ENCODE results near the gene EDDM13. TPM values are rescaled to one million over a fixed set of nuclear protein-coding genes. Genes with fewer than 3 reads are reported as not detected.

The EDDM13 gene
- total and polyA plus RNA-seq, 2 donors (not counting 3 experiments of a cell fraction or from before 2014, with no cell fraction given): 0.51 TPM; not detected in 1

- DNase-seq (ENCODE audit: low read depth, low spot score) (no peak), FAIRE-seq (no peak)
- dilution Hi-C loops (cut with MboI; ENCODE audit: extremely low pct_ligation_motif_present, low sequenced_read_pairs): no loop called here
- H3K9me1 ChIP-seq (replicated peaks; ENCODE audit: control insufficient read depth, extremely low read depth, insufficient read depth, low read length): no peaks in the 10 kb centered on the region
- H2AFZ ChIP-seq (ENCODE audit: low read depth, low read length): no peak overlapping the region
- no peaks in the 10 kb centered on the region for H3K79me2 ChIP-seq (ENCODE audit: control insufficient read depth, insufficient read depth, low read length)
- no TSS peak for BruUV-seq (replicated peaks)
- H4K20me1 ChIP-seq (replicated peaks; ENCODE audit: control insufficient read depth, extremely low read depth, insufficient read depth, low read length): no peaks in the 10 kb centered on the region
- H3K27ac ChIP-seq (ENCODE audit: insufficient read depth, low read depth, low read length): no peak overlapping the region
- no peak overlapping the region for H3K4me3 ChIP-seq (replicated peaks in 1 of 3; ENCODE audit: insufficient read depth in 1 of 3, low read depth in 1 of 3, low read length in 3 of 3)
- H3K27me3 ChIP-seq (ENCODE audit: control insufficient read depth in 2 of 2, insufficient read depth in 2 of 2, low read length in 2 of 2): no peaks in the 10 kb centered on the region
- ChIA-PET CTCF (interaction anchor here (1.4 kb wide), 1 partner anchor 55 kb away, joined by 9 read pairs; no protein-coding TSS in a partner anchor), POLR2A (no interaction called here)
- H3K4me2 ChIP-seq (ENCODE audit: insufficient read depth, low read length): no peak overlapping the region
- intact Hi-C loops (cut with micrococcal nuclease): loop anchor here (1.0 kb wide), 1 partner anchor 55 kb away; no protein-coding TSS in a partner anchor
- H3K36me3 ChIP-seq (ENCODE audit: control insufficient read depth in 2 of 2, extremely low read depth in 1 of 2, insufficient read depth in 2 of 2, low read length in 2 of 2): peaks cover 0 to 3% of the 10 kb centered on the region in 2 experiments
- no peaks in the 10 kb centered on the region for H3K9me3 ChIP-seq (replicated peaks; ENCODE audit: control insufficient read depth, insufficient read depth, low read length)
- peaks cover 3% of the 10 kb centered on the region for H3K4me1 ChIP-seq (ENCODE audit: control insufficient read depth, extremely low read depth, insufficient read depth, low read length)
- H3K9ac ChIP-seq (replicated peaks; ENCODE audit: extremely low read depth, insufficient read depth, low read length): no peak overlapping the region
- TF ChIP-seq GATA2 (IDR thresholded peaks at IDR 0.05; ENCODE audit: insufficient read depth, insufficient read length, low read depth, low read length): no peak
- TF ChIP-seq EZH2 (IDR thresholded peaks at IDR 0.05; ENCODE audit: borderline replicate concordance, low read depth, low read length, severe bottlenecking): no peak
- no peak for TF ChIP-seq MAX (IDR thresholded peaks at IDR 0.05; ENCODE audit: insufficient read depth, insufficient read length)
- no peak for TF ChIP-seq MYC (IDR thresholded peaks at IDR 0.05; ENCODE audit: low read depth, low read length)
- no peak for TF ChIP-seq POLR2A (IDR thresholded peaks at IDR 0.05; ENCODE audit: low read depth, low read length)
- TF ChIP-seq CTCF (IDR thresholded peaks at IDR 0.05; ENCODE audit: extremely low read depth in 1 of 2, insufficient read depth in 1 of 2, low read depth in 1 of 2, low read length in 2 of 2): no peak
- TF ChIP-seq FOS (IDR thresholded peaks at IDR 0.05; ENCODE audit: borderline replicate concordance, insufficient read depth, low read length): no peak
- no peak for TF ChIP-seq POLR2AphosphoS5 (IDR thresholded peaks at IDR 0.05; ENCODE audit: insufficient read depth, low read depth, low read length)
- TF ChIP-seq JUN (IDR thresholded peaks at IDR 0.05; ENCODE audit: borderline replicate concordance, insufficient read depth, insufficient read length, low read depth): no peak
Measured at GRCh38 chr19:56308792-56309191, 36.2 kb downstream of the EDDM13 start.
